Lower leg skin (tissue), 3 donors: Measurements from ENCODE around the gene PACRG.

Source experiments
- POLR2A ChIP-seq, 2 donors: fragments of 450-650 bp; IDR thresholded peaks; one replicate each; pipeline ENCODE4 v1.6.1; 2016 to 2017; ENCODE audit warnings: antibody characterized with exemption in 2 of 2, mild to moderate bottlenecking in 1 of 2, moderate library complexity in 1 of 2
- TF ChIP-seq, protein P1 (sequence below), 3 donors: fragments of 450-650 bp; IDR thresholded peaks; one replicate each; pipeline ENCODE4 v1.5.1; 2016; ENCODE audit warnings: antibody characterized with exemption in 3 of 3, mild to moderate bottlenecking in 3 of 3, moderate library complexity in 2 of 3

DNA sequence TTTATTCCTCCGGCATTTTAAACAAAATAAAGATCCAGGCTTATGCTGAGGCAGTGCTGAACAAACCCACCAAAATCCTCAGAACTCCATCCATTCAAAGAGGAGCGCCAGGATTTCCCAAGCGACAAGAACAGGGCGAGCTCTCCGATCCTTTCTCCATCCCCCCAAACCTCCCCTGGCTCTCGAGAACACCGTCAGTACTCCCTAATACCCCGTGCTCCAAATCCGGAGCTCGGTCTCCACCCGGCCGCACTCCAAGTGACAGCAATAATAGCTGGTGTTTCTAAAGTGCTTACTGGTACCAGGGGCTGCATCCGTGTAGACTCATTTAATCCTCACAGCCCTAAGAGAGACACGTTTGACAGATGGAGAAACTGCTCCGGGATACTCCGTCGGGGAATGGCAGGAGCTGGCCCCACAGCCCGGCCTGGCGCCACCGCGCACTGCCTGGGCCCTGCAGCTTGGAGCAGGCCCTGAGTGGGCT lies 409.7 kb downstream of the PACRG start:
- TF ChIP-seq, protein P1, sequence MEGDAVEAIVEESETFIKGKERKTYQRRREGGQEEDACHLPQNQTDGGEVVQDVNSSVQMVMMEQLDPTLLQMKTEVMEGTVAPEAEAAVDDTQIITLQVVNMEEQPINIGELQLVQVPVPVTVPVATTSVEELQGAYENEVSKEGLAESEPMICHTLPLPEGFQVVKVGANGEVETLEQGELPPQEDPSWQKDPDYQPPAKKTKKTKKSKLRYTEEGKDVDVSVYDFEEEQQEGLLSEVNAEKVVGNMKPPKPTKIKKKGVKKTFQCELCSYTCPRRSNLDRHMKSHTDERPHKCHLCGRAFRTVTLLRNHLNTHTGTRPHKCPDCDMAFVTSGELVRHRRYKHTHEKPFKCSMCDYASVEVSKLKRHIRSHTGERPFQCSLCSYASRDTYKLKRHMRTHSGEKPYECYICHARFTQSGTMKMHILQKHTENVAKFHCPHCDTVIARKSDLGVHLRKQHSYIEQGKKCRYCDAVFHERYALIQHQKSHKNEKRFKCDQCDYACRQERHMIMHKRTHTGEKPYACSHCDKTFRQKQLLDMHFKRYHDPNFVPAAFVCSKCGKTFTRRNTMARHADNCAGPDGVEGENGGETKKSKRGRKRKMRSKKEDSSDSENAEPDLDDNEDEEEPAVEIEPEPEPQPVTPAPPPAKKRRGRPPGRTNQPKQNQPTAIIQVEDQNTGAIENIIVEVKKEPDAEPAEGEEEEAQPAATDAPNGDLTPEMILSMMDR (IDR thresholded peaks at IDR 0.05), result no peak
- no peak for TF ChIP-seq POLR2A (IDR thresholded peaks at IDR 0.05)
